Measurements from ENCODE around the gene LINGO3.

Gene LINGO3

GRCh38 chr19:2326699-2327360 is 18.9 kb upstream of the LINGO3 start:
- no peak for DNase-seq

GRCh38 chr19:2325281-2326046 is 17.5 kb upstream of the LINGO3 start:
- DNase-seq: no peak

- no peak for DNase-seq
These were observed 16.4 kb upstream of the LINGO3 start for GRCh38 chr19:2324220-2324948.

- DNase-seq: no peak
These were observed 15.8 kb upstream of the LINGO3 start for GRCh38 chr19:2323707-2324106.

- DNase-seq: no peak
These were observed 13.8 kb upstream of the LINGO3 start for GRCh38 chr19:2321565-2322283.

GRCh38 chr19:2320939-2321338 is 13.0 kb upstream of the LINGO3 start:
- DNase-seq: no peak

GRCh38 chr19:2320049-2320448 is 12.1 kb upstream of the LINGO3 start:
- no peak for DNase-seq

- no peak for DNase-seq
These were observed 11.6 kb upstream of the LINGO3 start for GRCh38 chr19:2319551-2319950.

GRCh38 chr19:2318923-2319322 is 11.0 kb upstream of the LINGO3 start:
- DNase-seq: no peak

- DNase-seq: no peak
These were observed 9.8 kb upstream of the LINGO3 start for GRCh38 chr19:2317756-2318155.

GRCh38 chr19:2317300-2317699 is 9.3 kb upstream of the LINGO3 start:
- no peak for DNase-seq

GRCh38 chr19:2315818-2316353 is 7.9 kb upstream of the LINGO3 start:
- peak; percentile 32 for DNase-seq

GRCh38 chr19:2315121-2315817 is 7.3 kb upstream of the LINGO3 start:
- DNase-seq: no peak

- no peak for DNase-seq
These were observed 5.0 kb upstream of the LINGO3 start for GRCh38 chr19:2312820-2313501.

GRCh38 chr19:2311093-2311492 is 3.1 kb upstream of the LINGO3 start:
- DNase-seq: no peak

GRCh38 chr19:2309734-2310362 is 1.9 kb upstream of the LINGO3 start:
- DNase-seq: no peak

- no peak for DNase-seq
These were observed 389 bp downstream of the LINGO3 start for GRCh38 chr19:2307518-2308012.

GRCh38 chr19:2306971-2307370 is 983 bp downstream of the LINGO3 start:
- no peak for DNase-seq

- DNase-seq: no peak
These were observed 1.6 kb downstream of the LINGO3 start for GRCh38 chr19:2306281-2306806.

GRCh38 chr19:2305452-2306280 is 2.3 kb downstream of the LINGO3 start:
- no peak for DNase-seq
